Gastrocnemius medialis (tissue), 4 donors: ENCODE results near the gene MAP7. TPM values are rescaled to one million over a fixed set of nuclear protein-coding genes. Genes with fewer than 3 reads are reported as not detected.

Experiments
- ATAC-seq, 2 donors: fragments of 150-250 bp; one replicate each; pipeline ENCODE4 v1.9.1; 2016
- DNase-seq, 2 donors: peaks; one replicate each; pipeline ENCODE4 v3.0.0-alpha.2; 2019
- H3K27ac ChIP-seq, 4 donors: fragments of 200-600 bp; sonication (generic); 1 replicate in 1 of 4; 2 replicates in 3 of 4; pipeline ENCODE4 v1.5.1; 2016 to 2018; ENCODE audit warnings: mild to moderate bottlenecking in 2 of 4, moderate library complexity in 1 of 4
- H3K27me3 ChIP-seq, 3 donors: fragments of 200-600 bp; sonication (generic) in 2 of 3; 1 replicate in 1 of 3; 2 replicates in 2 of 3; pipeline versions ENCODE4 v1.5.1 to v1.6.0; 2016 to 2019; ENCODE audit warnings: mild to moderate bottlenecking in 1 of 3, moderate library complexity in 1 of 3
- H3K36me3 ChIP-seq, 2 donors: fragments of 200-600 bp; sonication (generic) in 1 of 2; one replicate each; pipeline ENCODE4 v1.5.1; 2017 to 2018
- H3K4me1 ChIP-seq, 2 donors: fragments of 200-600 bp; sonication (generic) in 1 of 2; one replicate each; pipeline ENCODE4 v1.5.1; 2016 to 2017; ENCODE audit warnings: mild to moderate bottlenecking in 2 of 2
- H3K4me3 ChIP-seq, 4 donors: fragments of 200-600 bp; sonication (generic) in 3 of 4; 1 replicate in 1 of 4; 2 replicates in 3 of 4; pipeline ENCODE4 v1.5.1; 2016 to 2019; ENCODE audit warnings: mild to moderate bottlenecking in 2 of 4
- H3K9me3 ChIP-seq, 3 donors: fragments of 200-600 bp; sonication (generic) in 2 of 3; 1 replicate in 1 of 3; 2 replicates in 2 of 3; pipeline ENCODE4 v1.5.1; 2016 to 2019
- CTCF ChIP-seq, 5 experiments: fragments of 450-650 bp in 3 of 5; fragments of 200-600 bp in 2 of 5; sonication (generic) in 2 of 5; IDR thresholded peaks in 4 of 5; conservative IDR thresholded peaks in 1 of 5; 1 replicate in 4 of 5; 2 replicates in 1 of 5; pipeline ENCODE4 v1.5.1; 2016 to 2019; ENCODE audit warnings: antibody characterized with exemption in 5 of 5, mild to moderate bottlenecking in 3 of 5, moderate library complexity in 3 of 5
- POLR2A ChIP-seq, 2 donors: fragments of 450-650 bp; IDR thresholded peaks; one replicate each; pipeline ENCODE4 v1.6.1; 2017; ENCODE audit warnings: antibody characterized with exemption in 2 of 2, mild to moderate bottlenecking in 2 of 2, moderate library complexity in 2 of 2
- in situ Hi-C, 4 donors: fragments of 200-750 bp; cut with MboI; loops; one replicate each; pipeline versions ENCODE4 v1.15.0 to v1.8.0; 2017; ENCODE audit warnings: low sequenced_read_pairs in 4 of 4
- intact Hi-C: fragments of 100-400 bp; cut with DNase I; formaldehyde crosslinking; loops from one replicate; pipeline ENCODE4 v1.15.1; 2023; ENCODE audit warnings: low total_unique reads
- total RNA-seq, 4 donors: library from RNA; depleted of rRNA; stranded (reverse); fragments of >200 nt; gene quantifications; one replicate each; pipeline versions ENCODE4 v1.1.0 to v1.2.3, GENCODE V29; 2016

MAP7 gene
- total RNA-seq, 4 donors from 2014 or later = 0.22 to 0.56 (median 0.39) TPM

GRCh38 chr6:136445063-136445462, 105.2 kb downstream of the MAP7 start:
- TF ChIP-seq CTCF (IDR thresholded peaks at IDR 0.05 in 4 of 5, conservative IDR thresholded peaks at IDR 0.05 in 1 of 5) (no peak), POLR2A (IDR thresholded peaks at IDR 0.05) (no peak)
- ATAC-seq (no peak), DNase-seq (no peak)
- Histone ChIP-seq H3K4me3 (no peak overlapping the region), H3K36me3 (no peaks in the 10 kb centered on the region), H3K4me1 (no peaks in the 10 kb centered on the region), H3K9me3 (no peaks in the 10 kb centered on the region), H3K27ac (no peak overlapping the region), H3K27me3 (no peaks in the 10 kb centered on the region)
- in situ Hi-C loops (no loop called here), intact Hi-C loops (no loop called here)

GRCh38 chr6:136440203-136440602, 110.0 kb downstream of the MAP7 start:
- H3K27ac ChIP-seq = no peak overlapping the region
- H3K27me3 ChIP-seq = no peaks in the 10 kb centered on the region
- no peaks in the 10 kb centered on the region for H3K4me1 ChIP-seq
- H3K4me3 ChIP-seq = no peak overlapping the region
- DNase-seq = no peak
- intact Hi-C loops = no loop called here
- in situ Hi-C loops = no loop called here
- no peaks in the 10 kb centered on the region for H3K36me3 ChIP-seq
- no peak for TF ChIP-seq CTCF (IDR thresholded peaks at IDR 0.05 in 4 of 5, conservative IDR thresholded peaks at IDR 0.05 in 1 of 5)
- no peak for TF ChIP-seq POLR2A (IDR thresholded peaks at IDR 0.05)
- no peak for ATAC-seq
- no peaks in the 10 kb centered on the region for H3K9me3 ChIP-seq

GRCh38 chr6:136439514-136440190, 110.6 kb downstream of the MAP7 start:
- no peaks in the 10 kb centered on the region for H3K9me3 ChIP-seq
- in situ Hi-C loops = no loop called here
- H3K27me3 ChIP-seq = no peaks in the 10 kb centered on the region

GRCh38 chr6:136438441-136438840, 111.8 kb downstream of the MAP7 start:
- Histone ChIP-seq H3K9me3 (no peaks in the 10 kb centered on the region), H3K4me1 (no peaks in the 10 kb centered on the region), H3K36me3 (no peaks in the 10 kb centered on the region), H3K4me3 (no peak overlapping the region), H3K27me3 (no peaks in the 10 kb centered on the region), H3K27ac (no peak overlapping the region)
- DNase-seq (no peak), ATAC-seq (no peak)
- TF ChIP-seq POLR2A (IDR thresholded peaks at IDR 0.05) = no peak
- TF ChIP-seq CTCF (IDR thresholded peaks at IDR 0.05 in 4 of 5, conservative IDR thresholded peaks at IDR 0.05 in 1 of 5) = no peak
- intact Hi-C loops (no loop called here), in situ Hi-C loops (no loop called here)

More at GRCh38 chr6:136439514-136440190, 110.6 kb downstream of the MAP7 start:
- no peak overlapping the region for H3K27ac ChIP-seq
- no peak overlapping the region for H3K4me3 ChIP-seq
- DNase-seq = no peak
- ATAC-seq = no peak
- TF ChIP-seq CTCF (IDR thresholded peaks at IDR 0.05 in 4 of 5, conservative IDR thresholded peaks at IDR 0.05 in 1 of 5) = no peak
- no peak for TF ChIP-seq POLR2A (IDR thresholded peaks at IDR 0.05)
- H3K36me3 ChIP-seq = no peaks in the 10 kb centered on the region
- H3K4me1 ChIP-seq = no peaks in the 10 kb centered on the region
- intact Hi-C loops = no loop called here

- in situ Hi-C loops (no loop called here), intact Hi-C loops (no loop called here)
- no peak for ATAC-seq
Measured at GRCh38 chr6:136437246-136437645, 113.0 kb downstream of the MAP7 start.

More at GRCh38 chr6:136437246-136437645, 113.0 kb downstream of the MAP7 start:
- H3K27ac ChIP-seq = no peak overlapping the region
- H3K36me3 ChIP-seq = no peaks in the 10 kb centered on the region
- no peak for DNase-seq
- H3K4me3 ChIP-seq = no peak overlapping the region
- no peak for TF ChIP-seq CTCF (IDR thresholded peaks at IDR 0.05 in 4 of 5, conservative IDR thresholded peaks at IDR 0.05 in 1 of 5)
- no peak for TF ChIP-seq POLR2A (IDR thresholded peaks at IDR 0.05)
- no peaks in the 10 kb centered on the region for H3K9me3 ChIP-seq
- no peaks in the 10 kb centered on the region for H3K4me1 ChIP-seq
- no peaks in the 10 kb centered on the region for H3K27me3 ChIP-seq
